ENCODE data around the gene FAM90A1. TPM values are rescaled to one million over a fixed set of nuclear protein-coding genes. Genes with fewer than 3 reads are reported as not detected.
"Not testable (repeated sequence)": the region's sequence is repeated elsewhere in the genome, so short reads cannot be mapped to it uniquely, and the experiment has no call there.

FAM90A1 gene
- polyA plus RNA-seq, 1 experiment = 0.20 TPM

DNA sequence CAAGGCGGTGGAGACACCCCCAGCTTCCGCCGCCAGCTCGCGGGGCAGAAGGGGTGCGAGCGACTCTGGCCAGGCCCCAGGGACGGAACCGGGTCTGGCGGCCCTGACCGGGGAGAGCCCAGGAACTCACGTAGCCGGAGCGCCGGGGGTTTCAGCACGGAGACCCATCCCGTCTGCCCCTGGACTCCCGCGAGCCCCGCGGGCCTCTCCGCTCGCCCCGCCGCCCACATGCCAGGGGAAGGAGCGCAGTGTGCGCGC, 15.1 kb upstream of the FAM90A1 start:
- POLR2A ChIA-PET = interaction anchor here (0.6 kb wide), 1 partner anchor 11 kb away, joined by 3 read pairs; no protein-coding TSS in a partner anchor
- DNase-seq (ENCODE audit: low read depth) = not testable (repeated sequence)

GRCh38 chr12:8241917-8242621, 14.7 kb upstream of the FAM90A1 start:
- POLR2A ChIA-PET = interaction anchor here (0.6 kb wide), 1 partner anchor 10 kb away, joined by 3 read pairs; no protein-coding TSS in a partner anchor
- DNase-seq (ENCODE audit: low read depth) = not testable (repeated sequence)

More for the DNA sequence above, 15.1 kb upstream of the FAM90A1 start:
- CTCF ChIA-PET; H3K27me3 ChIP-seq (ENCODE audit: control insufficient read depth, insufficient read depth, low read length); H3K36me3 ChIP-seq (ENCODE audit: control insufficient read depth, insufficient read depth, low read length): not testable (repeated sequence)
- H3K4me3 ChIP-seq (ENCODE audit: low read depth, low read length) = peak overlapping the region; percentile 87

DNA sequence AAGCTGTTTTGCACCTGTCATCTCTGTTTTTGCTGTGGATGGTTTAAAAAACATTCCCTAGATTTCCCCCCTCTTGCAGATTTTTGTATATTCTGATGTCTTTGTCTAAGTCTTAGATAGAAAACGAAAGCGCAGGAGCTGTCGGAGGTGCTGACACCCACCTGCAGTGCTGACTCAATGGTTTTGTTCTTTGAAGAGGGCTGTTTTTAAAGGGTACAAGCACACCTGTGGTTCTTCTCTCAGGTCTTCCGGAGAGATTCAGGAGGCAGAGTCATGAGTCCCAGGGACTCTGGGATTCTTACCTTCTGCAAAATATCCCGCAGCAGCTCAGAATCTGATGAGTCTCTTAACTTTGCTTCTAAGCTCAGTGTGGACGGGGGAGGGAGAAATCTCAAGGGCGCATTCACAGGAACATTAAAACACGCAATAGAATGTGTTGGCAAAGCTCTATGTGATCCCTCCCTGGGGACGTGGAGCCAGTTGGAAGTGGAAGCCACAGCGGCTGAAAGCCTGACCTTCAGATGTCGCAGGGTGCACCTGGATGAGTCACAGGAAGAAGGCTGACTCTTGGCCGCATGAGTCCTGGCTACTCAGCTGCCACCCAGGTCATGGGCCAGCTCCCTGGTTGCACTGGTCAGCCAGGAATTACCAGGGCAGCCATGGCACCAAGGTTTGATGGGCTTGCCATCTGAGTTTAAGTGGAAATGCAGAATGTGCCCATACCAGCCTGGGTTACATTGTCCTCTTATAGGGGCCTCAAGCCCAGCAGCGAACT, 13.1 kb upstream of the FAM90A1 start:
- POLR2A ChIA-PET; H3K27me3 ChIP-seq (ENCODE audit: control insufficient read depth, insufficient read depth, low read length); DNase-seq (ENCODE audit: low read depth); H3K36me3 ChIP-seq (ENCODE audit: control insufficient read depth, insufficient read depth, low read length); H3K4me3 ChIP-seq (ENCODE audit: low read depth, low read length): not testable (repeated sequence)
- CTCF ChIA-PET = interaction anchor here (1.1 kb wide), 1 partner anchor 131 kb away, joined by 4 read pairs; no protein-coding TSS in a partner anchor

More at GRCh38 chr12:8241917-8242621, 14.7 kb upstream of the FAM90A1 start:
- H3K36me3 ChIP-seq (ENCODE audit: control insufficient read depth, insufficient read depth, low read length); CTCF ChIA-PET; H3K27me3 ChIP-seq (ENCODE audit: control insufficient read depth, insufficient read depth, low read length): not testable (repeated sequence)
- H3K4me3 ChIP-seq (ENCODE audit: low read depth, low read length) = peak overlapping the region; percentile 87

DNA sequence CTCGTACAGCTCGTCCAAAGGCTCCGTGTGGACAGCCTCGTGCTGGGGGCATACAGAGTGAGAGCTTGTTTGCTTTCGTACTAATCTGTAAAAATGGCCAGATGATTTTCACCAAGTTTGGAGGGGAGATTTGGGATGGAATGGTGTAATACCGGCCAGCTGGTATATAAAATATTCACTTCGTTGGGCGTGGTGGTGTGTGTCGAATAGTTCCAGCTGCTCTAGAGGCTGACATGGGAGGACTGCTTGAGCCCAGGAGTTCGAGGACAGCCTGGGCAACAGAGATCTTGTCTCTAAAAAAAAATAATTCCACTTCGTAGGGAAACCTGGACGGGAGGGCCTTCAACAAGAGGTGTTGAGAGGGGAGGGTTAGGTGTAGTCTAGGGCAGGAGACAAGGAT, 9.6 kb upstream of the FAM90A1 start:
- POLR2A ChIA-PET; H3K4me3 ChIP-seq (ENCODE audit: low read depth, low read length); DNase-seq (ENCODE audit: low read depth); H3K36me3 ChIP-seq (ENCODE audit: control insufficient read depth, insufficient read depth, low read length); H3K27me3 ChIP-seq (ENCODE audit: control insufficient read depth, insufficient read depth, low read length): not testable (repeated sequence)
- CTCF ChIA-PET = interaction anchor here (0.6 to 1.9 kb wide), 9 partner anchors 80 to 251 kb away, joined by 3 to 12 read pairs (median 3); partner anchors contain the start of gene ZNF705A

DNA sequence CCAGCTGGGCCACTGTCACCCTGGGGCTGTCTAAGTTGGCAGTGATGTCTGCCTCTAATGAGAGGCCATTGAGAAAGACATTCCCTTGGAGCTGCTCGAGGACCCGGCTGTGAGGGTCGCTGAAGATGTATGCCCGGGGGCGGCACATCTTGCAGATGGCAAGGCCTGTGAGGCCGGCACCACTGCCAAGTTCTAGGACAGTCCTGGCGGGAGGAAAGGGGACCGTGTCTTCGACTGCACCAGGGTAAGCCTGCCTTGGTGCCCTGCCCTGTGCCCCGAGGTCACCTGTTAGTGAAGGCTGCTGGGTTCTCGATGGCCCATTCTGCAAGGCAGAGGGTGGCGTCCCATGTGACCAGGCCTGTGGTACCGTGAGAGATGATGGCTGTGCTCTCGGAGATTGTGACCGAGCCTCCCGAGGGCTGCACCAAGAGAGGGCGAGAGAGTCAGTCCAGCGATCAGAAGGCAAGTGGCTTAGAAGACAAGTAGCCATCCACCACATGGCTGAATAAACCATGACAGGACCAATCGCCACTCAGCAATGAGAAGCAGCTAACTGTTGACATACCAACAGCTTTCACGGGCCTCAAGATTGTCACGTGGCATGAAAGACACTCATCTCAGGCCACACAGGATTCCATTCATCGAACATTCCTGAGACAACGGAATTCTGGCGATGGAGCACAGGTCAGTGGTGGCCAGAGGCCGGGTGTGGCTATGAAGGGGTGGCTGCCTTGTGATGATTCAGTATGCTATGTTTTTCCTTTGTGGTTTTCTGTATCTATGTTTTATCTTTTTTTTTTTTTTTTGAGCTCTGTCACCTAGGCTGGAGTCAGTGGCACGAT, 8.1 kb upstream of the FAM90A1 start:
- POLR2A ChIA-PET = not testable (repeated sequence)

GRCh38 chr12:8234746-8235145, 7.3 kb upstream of the FAM90A1 start:
- H3K36me3 ChIP-seq (ENCODE audit: control insufficient read depth, insufficient read depth, low read length); DNase-seq (ENCODE audit: low read depth); H3K27me3 ChIP-seq (ENCODE audit: control insufficient read depth, insufficient read depth, low read length); POLR2A ChIA-PET; H3K4me3 ChIP-seq (ENCODE audit: low read depth, low read length): not testable (repeated sequence)
- CTCF ChIA-PET = interaction anchor here (1.4 kb wide), 1 partner anchor 126 kb away, joined by 3 read pairs; no protein-coding TSS in a partner anchor

More for the DNA sequence above, 8.1 kb upstream of the FAM90A1 start:
- peak; percentile 73 for DNase-seq (ENCODE audit: low read depth)
- not testable (repeated sequence) for H3K4me3 ChIP-seq (ENCODE audit: low read depth, low read length); H3K36me3 ChIP-seq (ENCODE audit: control insufficient read depth, insufficient read depth, low read length); H3K27me3 ChIP-seq (ENCODE audit: control insufficient read depth, insufficient read depth, low read length)
- CTCF ChIA-PET = interaction anchor here (0.7 kb wide), 1 partner anchor 72 kb away, joined by 3 read pairs; no protein-coding TSS in a partner anchor

DNA sequence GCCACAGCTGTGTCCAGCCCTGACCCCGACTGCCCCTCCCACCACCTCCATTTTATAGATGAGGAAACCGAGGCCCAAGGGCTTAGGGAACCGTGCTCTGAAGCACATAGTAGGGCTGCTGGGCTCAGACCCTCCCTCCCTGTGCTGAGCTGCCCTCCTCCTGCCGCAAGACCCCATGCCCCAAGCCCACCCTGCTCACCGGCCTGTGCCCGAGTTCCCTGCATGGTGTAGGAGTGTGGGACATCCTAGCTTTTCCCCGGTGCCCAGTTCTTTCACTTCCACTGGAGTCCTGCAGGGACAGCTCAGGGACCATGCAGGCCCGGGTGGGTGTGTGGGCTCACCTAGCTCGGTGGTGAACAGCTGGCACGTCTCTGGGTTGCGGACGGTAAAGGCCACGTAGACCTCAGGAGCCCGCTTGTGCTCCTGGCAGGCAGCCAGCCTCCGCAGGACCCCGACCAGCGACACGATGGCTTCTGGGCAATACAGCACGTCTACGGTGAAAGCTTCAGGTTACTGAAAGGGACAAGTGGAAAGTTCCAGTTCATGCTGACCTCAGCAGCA, 6.6 kb upstream of the FAM90A1 start:
- POLR2A ChIA-PET; H3K4me3 ChIP-seq (ENCODE audit: low read depth, low read length); H3K36me3 ChIP-seq (ENCODE audit: control insufficient read depth, insufficient read depth, low read length); H3K27me3 ChIP-seq (ENCODE audit: control insufficient read depth, insufficient read depth, low read length); DNase-seq (ENCODE audit: low read depth): not testable (repeated sequence)
- CTCF ChIA-PET = interaction anchor here (1.4 kb wide), 1 partner anchor 126 kb away, joined by 3 read pairs; no protein-coding TSS in a partner anchor

GRCh38 chr12:8233300-8233855, 6.0 kb upstream of the FAM90A1 start:
- H3K4me3 ChIP-seq (ENCODE audit: low read depth, low read length); H3K36me3 ChIP-seq (ENCODE audit: control insufficient read depth, insufficient read depth, low read length); H3K27me3 ChIP-seq (ENCODE audit: control insufficient read depth, insufficient read depth, low read length); DNase-seq (ENCODE audit: low read depth); POLR2A ChIA-PET: not testable (repeated sequence)
- CTCF ChIA-PET = interaction anchor here (1.4 kb wide), 1 partner anchor 125 kb away, joined by 3 read pairs; no protein-coding TSS in a partner anchor

Measured in BJ (cell line).